ENCODE measurements around the gene IFITM10.

Gene IFITM10

DNA sequence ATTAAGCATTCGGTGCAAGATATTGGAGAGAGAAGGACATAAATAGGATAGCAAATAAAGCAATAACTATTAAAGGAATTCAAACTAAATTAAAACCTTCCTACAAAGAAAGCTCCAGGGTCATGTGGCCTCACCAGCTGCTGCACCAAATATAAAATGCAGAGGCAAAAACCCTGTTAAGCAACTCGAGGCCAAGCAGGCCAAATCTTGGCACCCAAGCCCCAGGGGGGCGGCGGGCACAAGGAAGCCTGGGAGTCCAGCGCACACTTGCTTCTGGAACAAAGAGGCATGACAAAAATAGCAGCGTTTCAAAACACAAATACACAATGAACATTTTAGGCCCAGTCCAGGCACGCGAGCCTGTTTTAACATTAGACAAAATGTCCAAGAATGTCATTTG, 32.6 kb downstream of the IFITM10 start:
- DNase-seq (ENCODE audit: low read depth in 2 of 2), result no peak

DNA sequence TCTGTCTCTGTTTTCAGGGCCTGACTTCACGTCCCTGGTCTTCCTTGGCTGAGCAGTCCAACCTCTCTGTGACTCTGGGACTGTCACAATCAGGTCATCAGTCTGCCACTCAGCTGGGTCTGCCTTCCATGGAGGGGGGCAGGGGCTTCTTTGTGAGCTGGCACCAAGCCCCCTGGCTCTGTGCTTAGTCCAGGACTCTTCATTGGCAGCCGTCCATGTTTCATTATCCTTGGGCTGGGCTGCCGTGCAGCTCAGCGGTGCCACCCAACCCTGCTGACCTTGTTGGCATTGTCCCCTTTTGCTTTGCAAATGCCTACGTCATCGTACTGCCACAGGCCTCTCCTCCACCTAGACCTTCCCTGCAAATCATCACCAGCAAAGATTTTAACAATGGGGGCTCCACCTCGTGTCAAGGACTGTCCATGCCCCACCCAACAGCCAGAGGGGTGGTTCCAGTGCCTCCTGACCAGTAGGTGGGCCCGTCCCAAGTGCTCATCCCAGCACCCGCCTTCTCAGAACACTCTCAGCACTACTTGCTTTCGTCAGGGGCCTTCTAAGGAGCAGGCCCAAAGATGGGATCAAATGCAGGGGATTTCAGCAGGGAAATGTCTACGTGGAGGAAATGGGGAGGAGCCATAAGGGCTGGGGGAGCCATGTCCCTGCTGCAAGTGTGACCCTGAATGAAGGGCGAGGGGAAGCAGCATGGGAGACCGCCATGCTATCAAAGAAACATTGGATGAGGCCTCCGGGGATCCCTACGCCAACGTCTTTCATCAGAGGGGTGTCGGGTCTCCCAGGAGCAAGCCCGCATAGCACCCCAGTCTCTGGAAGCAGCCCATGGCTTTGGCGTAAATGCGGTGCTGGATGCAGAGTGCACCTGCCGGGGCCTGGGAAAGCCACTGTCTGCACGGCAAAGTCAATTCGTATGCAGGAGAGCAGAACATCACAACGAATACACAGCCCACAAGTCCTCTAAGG, 35.2 kb downstream of the IFITM10 start:
- DNase-seq (ENCODE audit: low read depth in 2 of 2), result no peak

DNA sequence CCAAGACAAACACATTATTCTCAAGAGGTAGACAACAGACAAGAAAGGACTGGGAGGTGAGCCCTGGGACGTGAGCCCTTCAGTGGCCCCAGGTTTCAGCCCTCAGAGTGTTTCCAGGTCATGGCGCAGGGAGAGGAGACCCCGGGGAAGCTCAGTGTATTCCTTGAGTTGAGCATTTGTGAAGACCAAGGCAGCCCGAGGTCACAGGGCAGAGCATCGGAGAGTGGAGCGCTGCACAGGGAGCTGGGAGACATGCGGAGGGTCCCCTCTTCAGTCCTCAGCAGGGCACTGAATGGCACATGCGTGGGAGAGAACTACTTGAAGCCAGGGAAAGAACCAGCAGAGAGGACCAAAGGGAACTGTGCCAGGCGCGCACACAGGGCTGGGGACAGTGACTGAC, 41.7 kb downstream of the IFITM10 start:
- DNase-seq (ENCODE audit: low read depth in 2 of 2), result no peak

DNA sequence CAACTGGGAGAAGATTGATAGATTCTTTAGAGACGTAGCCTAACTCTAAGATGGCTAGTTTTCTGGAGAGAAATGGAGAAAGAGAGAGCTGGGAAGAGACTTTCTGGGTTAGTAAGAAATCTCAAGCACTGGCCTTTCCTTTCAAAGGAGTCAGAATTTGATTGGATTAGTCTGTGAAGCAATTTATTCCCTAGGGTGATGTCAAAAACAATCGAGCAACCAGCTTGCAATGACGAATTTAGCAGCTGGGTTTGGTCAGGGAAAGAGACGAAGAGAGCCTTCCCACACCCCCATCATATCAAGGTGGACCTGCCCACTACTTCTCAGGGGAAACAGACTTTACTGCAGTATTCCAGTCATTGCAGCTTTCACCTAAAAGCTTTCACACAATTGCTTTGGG, 42.6 kb downstream of the IFITM10 start:
- DNase-seq (ENCODE audit: low read depth in 2 of 2), result no peak

- no peak for DNase-seq (ENCODE audit: low read depth in 2 of 2)
Measured at GRCh38 chr11:1706634-1707400, 43.6 kb downstream of the IFITM10 start.

DNA sequence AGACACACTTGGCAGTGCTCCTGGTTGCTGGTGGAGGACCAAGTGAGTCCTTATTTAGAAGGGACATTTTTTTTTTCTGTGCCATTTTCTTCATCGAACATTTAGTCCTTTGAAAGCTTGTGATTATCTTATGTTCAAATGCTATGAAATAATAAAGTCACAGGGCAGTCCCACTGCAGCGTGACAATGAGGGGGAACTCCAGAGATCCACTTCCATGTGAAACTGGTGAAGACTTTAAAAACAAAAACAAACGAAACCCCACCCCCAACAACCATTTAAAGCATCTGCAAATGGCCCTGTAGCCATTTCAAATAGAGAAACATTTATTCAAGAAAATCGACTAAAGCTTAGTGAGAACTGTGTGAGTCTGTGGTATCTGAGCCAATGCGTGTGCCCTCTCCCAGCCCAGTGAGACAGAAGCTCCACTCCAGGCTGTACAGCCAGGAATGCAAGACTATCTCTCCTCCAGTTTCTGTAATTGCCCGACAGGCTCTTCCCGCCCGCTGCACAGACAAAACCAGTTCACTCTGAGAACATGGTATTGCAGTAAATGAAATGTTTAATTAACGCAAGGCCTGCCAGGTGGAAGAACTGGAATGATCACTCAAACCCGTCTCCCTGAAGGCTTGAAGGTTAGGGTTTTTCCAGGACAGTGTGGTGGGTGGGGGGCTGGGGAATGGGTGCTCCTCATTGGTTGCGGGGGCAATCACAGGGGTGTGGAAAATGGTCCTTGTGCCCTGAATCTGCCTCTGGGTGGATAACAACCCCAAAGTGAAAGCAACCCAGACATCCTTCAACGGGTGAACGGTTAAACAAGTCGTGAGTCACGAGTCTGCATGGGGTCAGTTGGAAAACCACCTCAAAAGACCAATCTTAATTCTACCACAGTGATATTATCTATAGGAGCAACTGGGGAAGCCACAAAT, 45.0 kb downstream of the IFITM10 start:
- no peak for DNase-seq (ENCODE audit: low read depth in 2 of 2)

DNA sequence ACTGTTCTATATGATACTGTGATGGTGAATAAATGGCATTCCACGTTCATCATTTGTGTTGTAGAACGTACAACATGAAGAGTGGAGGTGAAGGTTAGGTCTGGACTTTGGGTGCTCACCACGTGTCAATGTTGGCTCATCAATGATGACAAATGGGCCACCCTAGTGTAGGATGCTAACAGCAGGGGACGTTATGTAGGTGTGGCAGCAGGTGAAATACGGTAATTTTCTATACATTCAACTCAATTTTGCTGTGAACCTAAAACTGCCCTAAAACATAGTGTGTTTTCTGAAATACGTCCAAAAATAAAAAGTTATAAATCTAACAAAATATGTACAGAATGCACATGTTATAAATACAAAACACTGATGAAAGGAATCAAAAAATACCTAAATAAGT, 47.2 kb downstream of the IFITM10 start:
- DNase-seq (ENCODE audit: low read depth in 2 of 2), result no peak

DNA sequence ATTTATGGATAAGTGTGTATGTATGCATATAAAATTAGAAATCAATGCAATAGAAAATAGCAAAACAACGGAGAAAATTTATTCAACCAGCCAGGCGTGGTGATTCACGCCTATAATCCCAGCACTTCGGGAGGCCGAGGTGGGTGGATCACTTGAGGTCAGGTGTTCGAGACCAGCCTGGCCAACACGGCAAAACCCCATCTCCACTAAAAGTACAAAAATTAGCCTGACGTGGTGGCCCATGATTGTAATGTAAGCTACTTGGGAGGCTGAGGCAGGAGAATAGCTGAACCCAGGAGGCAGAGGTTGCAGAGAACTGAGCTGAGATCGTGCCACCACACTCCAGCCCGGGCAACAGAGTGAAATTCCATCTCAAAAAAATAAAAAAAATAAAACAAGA, 47.9 kb downstream of the IFITM10 start:
- DNase-seq (ENCODE audit: low read depth in 2 of 2), result no peak

DNA sequence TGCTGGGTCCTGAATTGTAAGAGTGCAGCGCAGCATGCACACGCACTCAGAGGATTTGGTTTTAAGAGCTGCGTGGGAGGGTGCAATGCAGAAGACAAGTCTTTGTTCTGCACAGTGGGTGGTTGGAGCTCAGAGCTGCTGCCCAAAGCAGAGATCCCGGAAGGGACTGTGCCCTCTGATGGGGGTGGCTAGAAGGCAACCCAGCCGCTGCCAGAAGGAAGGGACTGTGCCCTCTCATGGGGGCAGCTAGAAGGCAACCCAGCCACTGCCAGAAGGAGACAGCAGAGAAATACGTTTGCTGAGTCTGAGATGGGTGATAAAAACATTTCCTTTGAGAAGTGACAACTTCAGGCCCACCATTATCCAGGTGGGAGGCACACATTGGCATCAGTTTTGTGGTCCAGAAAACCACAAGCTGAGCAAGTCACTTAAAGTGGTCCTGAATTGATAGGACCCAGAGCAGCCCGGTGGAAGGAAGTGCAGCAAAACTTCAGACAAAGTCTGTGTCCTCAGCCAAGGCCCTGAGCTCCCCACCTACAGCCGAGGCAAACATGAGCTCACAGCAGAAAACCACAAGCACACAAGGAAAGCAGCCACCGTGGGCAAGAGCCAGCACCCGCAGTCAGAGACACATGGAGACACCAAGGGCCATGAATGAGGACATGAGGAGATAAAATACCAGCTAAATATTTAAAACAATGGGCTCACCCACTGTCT, 49.1 kb downstream of the IFITM10 start:
- DNase-seq (ENCODE audit: low read depth in 2 of 2), result no peak

GRCh38 chr11:1699771-1700170, 50.6 kb downstream of the IFITM10 start:
- DNase-seq (ENCODE audit: low read depth in 2 of 2), result no peak

- no peak for DNase-seq (ENCODE audit: low read depth in 2 of 2)
Measured at GRCh38 chr11:1696608-1697570, 53.5 kb downstream of the IFITM10 start, which contains the start of gene KRTAP5-6. Gene KRTAP5-6 (plus strand): TSS chr11:1697195. CDS start chr11:1697246, 51 bp downstream.

GRCh38 chr11:1695548-1696108, 54.8 kb downstream of the IFITM10 start:
- no peak for DNase-seq (ENCODE audit: low read depth in 2 of 2)

GRCh38 chr11:1694846-1695547, 55.4 kb downstream of the IFITM10 start:
- no peak for DNase-seq (ENCODE audit: low read depth in 2 of 2)

DNA sequence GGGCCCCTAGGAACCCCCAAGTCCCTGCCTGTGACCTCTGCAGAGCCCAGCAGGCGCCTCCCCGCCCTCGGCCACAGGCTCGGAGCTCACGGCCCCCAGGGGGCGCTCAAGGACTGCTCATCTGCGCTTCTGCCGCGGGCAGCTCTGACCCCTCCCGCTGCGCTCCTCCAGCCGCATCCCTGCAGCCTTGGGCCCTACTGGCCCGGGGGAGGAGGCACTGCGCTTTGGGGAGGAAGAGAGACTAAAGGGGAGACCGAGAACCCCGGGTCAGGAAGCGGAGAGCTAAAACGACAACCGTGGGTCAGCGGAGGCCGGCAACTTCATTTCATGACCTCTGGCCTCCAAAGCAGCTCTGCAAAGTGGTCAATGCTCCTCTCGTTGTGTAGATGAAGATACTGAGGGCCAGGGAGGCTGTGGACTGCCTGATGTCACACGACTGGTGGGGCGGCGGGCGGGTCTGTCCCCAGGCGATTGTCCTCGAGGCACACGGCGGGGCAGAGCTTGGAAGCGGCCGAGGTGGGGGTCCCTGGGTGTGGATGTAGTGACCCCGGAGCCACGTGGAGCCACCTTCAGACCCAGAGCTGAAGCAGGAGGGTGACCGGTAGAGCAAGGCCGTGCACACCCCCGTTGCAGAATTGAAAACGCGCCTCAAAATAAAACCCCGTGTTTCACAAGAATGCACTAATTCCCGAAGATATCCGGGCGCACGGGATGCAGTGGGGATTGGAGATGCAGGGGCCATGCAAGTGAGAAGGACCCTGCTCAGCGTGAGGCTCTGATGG, 56.1 kb downstream of the IFITM10 start:
- DNase-seq (ENCODE audit: low read depth in 2 of 2), result peak; percentile 33 to 42

- peak; percentile 25 for DNase-seq (ENCODE audit: low read depth in 2 of 2)
Measured at GRCh38 chr11:1693327-1694063, 56.9 kb downstream of the IFITM10 start.

DNA sequence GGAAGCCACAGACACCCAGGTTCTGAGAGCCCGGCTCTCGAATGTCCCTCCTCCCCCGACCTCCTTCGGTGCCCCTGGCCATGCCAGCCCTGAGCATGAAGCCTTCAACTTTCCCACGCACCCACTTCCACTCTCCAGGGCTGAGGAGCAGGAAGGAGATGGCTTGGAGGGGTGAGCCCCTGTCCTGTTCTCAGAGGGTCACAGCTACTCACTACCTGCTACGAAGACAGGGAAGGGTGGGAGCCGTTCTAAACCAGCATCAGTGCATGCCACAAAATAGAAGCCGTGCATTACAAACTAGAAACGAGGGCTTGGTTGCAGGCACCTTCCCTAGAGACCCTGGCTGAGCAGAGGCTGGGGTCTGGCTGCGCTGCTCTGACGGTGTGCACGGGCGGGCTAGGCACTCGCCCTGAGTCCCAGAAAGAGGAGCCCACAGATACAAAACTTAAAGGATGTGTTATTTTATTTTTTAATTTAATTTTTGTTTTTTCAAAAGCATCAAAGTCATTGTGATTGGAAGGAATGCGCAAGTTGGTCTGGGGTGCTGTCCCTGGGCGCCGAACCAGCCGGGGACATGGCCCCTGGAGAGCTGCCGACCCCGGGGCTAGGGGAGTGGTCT, 57.6 kb downstream of the IFITM10 start:
- DNase-seq (ENCODE audit: low read depth in 2 of 2), result no peak

Measured in fibroblast of skin of left biceps (primary cell).